OCI-LY1 (cell line): ENCODE measurements around the gene FUT8.

ENCODE experiments used
- CTCF ChIP-seq: fragments of 200-600 bp; sonication (generic), shearing (Covaris generic); IDR thresholded peaks from 2 replicates; pipeline ENCODE4 v1.5.1; 2017; ENCODE audit warnings: mild to moderate bottlenecking, antibody characterized with exemption, low read length, moderate library complexity, mixed read lengths
- EZH2 ChIP-seq: fragments of 200-600 bp; sonication (generic), shearing (Covaris generic); IDR thresholded peaks from 2 replicates; pipeline ENCODE4 v1.8.0; 2017; ENCODE audit warnings: borderline replicate concordance, mixed run types, mild to moderate bottlenecking, antibody characterized with exemption, low read length, moderate library complexity, mixed read lengths

GRCh38 chr14:65554837-65555236 is 142.3 kb downstream of the FUT8 start:
- TF ChIP-seq CTCF: no peak
- TF ChIP-seq EZH2: no peak
